GM21576 (cell line): Measurements from ENCODE around the gene TSPAN15.

Source experiments
- ATAC-seq: cut with Tn5 transposase; IDR thresholded peaks from one replicate; pipeline ENCODE4 v1.9.1; 2021; ENCODE audit warnings: mild to moderate bottlenecking, moderate library complexity; ENCODE audit not compliant: unreplicated experiment

The TSPAN15 gene

DNA sequence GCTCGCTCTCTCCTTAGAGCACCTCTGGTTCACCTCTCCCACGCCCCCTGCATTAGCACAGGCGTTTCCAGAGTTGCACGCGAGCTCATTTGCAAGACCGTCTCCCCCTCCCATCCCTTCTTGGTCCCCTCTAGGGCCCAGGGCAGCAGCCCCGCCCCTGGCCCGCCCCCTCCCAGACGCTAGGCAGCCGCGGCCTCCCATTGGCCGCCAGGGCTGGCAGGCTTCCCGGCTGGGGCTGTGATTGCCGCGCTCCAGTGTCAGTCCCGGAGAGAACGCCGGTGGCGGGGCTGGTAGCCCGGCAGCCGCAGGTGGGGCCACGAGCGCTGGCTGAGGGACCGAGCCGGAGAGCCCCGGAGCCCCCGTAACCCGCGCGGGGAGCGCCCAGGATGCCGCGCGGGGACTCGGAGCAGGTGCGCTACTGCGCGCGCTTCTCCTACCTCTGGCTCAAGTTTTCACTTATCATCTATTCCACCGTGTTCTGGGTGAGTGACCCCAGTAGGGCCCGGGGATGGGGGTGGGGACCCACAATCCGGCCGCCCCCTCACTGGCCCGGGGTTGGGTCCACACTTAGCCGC is at the start of gene TSPAN15:
Gene TSPAN15, plus strand, starts transcription at position 257 of the 575 bp plus-strand sequence. Its CDS starts 130 bp downstream, at position 387.
- peak; percentile 84 for ATAC-seq

DNA sequence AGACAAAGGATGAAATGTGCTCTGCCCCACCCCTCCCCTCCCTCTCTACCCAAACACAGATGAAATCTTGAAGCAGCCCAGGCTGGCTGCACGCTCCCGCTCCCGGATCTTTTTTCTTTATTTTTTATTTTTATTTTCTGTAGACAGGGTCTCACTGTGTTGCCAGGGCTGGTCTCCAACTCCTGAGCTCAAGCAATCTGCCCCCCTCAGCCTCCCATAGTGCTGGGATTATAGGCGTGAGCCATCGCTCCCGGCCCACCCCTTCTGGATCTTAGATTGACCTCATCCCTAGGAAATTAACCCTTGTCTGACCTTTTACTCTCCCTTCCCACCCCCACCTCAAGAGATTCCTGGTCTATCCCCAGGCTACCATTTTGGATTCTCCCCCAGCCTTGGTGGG is 48.9 kb upstream of the TSPAN15 start:
- no peak for ATAC-seq

DNA sequence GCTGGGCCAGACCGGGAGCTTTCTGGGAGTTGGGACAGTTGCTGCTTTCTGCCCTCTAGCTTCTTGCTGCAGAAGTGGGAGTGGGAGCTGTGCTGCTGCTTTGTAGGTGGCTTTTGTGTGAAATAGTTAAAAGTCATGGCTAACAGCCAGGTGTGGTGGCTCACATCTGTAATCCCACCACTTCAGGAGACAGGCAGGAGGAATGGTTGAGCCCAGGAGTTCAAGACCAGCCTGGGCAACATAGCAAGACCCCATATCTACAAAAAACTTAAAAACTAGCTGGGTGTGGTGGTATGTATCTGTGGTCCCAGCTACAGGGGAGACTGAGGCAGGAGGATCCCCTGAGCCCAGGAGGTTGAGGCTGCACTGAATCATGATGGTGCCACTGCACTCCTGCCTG is 48.2 kb upstream of the TSPAN15 start:
- no peak for ATAC-seq

DNA sequence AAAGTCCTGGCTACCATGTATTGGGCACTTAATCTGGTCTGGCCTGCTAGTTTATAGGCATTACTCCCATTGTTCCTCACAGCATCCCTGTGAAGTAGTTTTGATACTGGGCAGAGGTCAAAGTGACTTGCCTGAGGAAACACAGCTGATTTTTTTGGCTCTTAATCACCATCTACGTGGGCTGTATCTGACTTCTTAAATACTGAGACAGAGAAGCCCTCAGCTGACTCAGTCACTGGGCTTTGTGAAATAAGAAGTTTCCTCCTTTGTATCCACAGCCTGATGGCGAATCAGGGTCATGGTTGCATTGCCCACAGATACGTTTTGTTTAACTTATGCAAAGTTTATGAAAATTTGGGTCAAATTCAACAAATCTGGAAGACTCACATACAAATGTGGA is 47.7 kb upstream of the TSPAN15 start:
- ATAC-seq, result no peak

DNA sequence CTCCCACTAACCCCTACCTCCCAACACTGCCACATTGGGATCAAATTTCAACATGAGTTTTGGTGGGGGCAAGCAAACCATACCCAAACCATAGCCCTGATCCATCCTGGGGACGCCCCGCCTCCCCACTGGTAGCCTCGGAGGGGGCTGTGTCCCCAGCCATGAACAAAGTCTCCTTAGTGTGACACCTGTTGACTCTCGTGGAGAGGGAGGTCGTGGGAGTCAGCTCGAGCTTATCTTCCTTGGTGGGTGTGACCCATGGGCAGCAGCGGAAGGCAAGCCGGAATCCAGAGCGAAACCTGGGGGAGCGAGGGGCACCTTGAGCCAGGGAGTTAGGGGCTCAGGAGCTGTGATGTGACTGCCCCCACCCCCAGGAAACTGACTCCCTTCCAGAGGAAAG is 46.5 kb upstream of the TSPAN15 start:
- no peak for ATAC-seq

DNA sequence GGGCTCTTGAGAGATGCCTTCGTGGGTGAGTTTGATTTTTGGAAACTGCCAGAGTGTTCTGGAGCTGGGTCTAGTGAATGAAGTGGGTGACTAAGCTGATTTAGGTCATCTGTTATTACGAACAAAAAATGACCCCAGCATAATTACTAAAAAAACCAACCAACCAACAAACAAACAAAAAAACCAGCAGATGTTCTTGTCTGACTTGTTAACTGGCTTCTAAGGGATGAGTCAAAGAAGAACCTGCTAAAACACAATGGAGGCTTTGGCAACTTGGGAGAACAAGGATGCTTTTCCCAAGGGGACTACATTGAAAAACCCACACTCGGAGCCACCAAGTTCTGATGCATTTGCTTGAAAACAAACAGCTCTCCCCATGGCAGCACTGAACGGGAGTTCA is 46.0 kb upstream of the TSPAN15 start:
- ATAC-seq, result no peak

DNA sequence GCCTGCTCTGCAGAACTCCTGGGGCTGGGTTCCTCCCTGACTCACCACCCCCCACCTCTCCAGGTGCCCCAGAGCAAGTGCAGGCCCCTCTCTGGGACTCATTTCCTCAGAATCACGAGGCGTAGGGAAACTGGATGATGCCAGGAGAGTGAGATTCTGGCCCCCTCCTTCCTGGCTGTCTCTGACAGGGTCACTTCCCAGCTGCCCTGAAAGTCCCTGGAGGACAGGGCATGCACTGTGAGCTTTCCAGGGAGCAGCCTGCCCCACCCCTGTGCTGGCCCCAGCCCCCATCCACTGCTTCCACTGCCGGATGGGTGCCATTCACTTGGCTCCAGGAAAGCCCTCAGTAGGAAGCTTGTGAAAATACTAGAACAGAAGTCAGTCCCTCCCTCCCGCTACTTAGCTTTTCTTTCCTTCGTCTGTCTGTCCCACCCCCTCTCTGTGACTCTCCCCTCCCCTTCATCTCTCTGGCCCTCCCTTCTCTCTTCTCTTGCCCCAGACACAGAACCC is 44.9 kb upstream of the TSPAN15 start:
- no peak for ATAC-seq

DNA sequence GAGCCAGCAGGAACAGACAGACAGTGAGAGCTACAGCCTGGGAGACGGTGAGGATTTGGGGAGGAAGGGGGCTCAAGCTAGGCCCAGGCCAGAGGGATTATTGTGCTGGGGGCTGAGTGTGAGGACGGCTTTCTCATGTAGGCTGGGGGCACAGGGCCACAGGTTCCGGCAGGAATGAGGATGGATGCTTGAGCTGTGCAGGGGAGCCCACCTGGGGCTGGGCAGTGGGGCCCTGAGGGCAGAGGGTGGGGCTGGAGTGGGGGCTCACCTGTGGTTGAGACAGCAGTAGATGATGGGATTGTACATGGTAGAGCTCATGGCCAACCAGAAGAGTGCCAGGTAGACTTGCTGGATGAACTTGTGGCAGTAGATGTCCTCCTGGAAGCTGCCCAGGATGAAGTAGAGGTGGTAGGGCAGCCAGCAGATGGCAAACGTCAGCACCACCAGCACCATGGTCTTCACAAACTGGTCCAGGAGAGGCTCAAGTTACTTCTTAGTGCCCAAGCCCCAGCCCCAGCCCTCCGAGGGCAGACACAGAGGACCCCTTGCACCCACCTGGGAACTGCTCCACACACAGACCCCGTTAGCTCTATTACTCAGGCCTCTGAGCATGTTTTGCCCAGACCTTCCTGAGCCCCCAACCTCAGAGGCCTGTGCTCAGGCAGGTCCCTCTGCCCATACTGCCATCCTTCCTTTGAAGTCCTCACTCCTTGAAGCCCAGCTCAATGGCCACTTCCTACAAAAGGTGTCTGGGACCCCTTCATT is 44.3 kb upstream of the TSPAN15 start:
- ATAC-seq, result no peak

DNA sequence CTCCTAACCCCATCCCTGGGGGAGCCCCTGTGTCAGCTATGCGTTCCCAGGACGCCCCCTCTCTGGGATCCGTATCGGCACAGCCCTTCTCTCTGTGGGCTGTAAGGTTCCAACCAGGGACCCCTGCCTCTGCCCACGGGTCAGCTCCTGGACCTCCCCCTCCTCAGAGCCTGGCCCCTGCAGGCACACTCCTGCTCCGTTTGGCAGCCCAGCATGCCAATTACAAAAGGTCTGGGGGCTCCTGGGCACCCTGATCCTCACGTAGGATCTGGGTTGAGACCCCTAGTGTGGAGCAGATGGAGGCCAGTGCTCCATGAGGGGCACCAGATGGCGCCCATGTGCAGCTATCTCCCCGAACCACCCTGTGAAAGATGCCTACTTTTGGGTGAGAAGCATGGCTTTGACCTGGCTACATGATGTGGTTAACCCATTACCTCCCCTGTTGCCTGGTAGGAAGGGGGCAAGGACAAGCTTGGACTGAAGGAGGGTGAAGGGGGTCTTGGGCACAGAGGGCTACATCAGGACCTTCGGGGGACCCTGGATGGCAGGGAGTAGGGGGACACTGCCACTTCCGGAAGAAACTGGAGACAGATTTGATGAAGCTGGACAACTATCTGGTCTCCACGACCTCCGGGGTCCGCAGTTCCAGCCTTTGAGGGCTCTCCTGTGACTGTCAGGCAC is 43.5 kb upstream of the TSPAN15 start:
- ATAC-seq, result no peak

DNA sequence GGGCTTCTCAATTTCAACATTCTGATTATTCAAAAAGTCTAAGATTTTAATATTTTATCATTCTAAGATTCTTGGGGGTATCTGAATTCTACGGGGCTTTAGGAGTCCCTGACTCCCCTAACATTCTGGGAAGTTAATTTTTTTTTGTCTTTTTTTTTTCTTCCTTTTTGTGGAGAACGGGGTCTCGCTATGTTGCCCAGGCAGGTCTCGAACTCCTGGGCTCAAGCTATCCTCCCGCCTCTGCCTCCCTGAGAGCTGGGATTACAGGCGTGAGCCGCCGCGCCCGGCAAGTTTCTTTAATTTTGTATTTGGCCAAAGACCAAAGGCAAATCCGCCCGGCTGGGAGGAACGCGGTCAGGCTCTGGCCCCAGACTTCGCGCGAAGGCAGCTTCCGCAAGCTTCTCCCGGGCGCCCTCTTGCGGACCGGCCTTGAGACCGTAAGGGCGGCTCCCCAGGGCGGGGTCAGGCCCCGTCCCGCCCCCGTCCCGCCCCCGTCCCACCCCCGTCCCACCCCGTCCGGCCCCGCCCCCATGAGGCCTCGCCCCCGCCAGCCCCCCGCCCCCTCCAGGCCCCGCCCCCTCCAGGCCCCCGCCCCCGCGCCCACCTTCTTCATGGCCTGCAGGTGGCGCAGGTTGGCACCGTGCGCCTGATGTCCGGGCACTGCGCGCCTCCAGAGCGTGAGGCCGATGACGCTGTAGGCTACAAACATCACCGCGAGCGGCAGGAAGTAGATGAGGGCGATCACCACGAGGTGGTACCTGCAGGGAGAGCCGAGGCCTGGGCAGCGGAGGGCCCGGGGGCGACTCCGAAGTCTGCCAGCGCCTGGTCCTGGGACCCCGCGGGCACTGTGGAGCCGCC is 42.7 kb upstream of the TSPAN15 start:
- ATAC-seq, result peak; percentile 83

DNA sequence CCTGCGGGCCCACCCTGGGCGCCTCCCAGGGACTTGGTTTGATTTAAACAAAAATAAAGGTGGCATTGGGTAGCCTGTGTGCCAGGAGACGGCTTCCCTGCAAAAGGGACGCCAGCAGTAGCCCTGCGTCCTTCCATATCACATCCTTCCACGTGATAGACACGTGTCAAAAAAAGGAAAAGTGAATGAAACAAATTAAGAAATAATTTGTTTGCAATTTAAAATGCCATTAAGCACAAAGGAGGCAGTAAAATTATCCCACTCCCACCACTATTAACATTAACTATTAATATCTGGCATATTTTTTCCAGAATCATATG is 42.1 kb upstream of the TSPAN15 start:
- ATAC-seq, result no peak

DNA sequence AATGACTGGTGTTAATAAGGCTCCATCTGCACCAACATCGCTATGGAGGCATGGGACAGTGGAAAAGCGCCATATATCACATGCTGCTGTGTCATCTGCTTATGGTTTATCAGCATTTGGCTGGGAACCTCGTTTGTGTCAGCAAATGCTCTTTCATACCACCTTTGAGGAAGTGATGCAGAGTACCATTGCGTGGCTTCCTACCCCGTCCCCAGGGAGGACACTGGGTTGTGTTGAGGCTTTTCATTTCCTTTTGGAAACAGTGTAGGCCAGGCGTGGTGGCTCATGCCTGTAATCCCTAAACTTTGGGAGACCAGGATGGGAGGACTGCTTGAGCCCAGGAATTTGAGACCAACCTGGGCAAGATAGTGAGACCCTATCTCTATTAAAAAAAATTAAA is 41.3 kb upstream of the TSPAN15 start:
- ATAC-seq, result no peak

DNA sequence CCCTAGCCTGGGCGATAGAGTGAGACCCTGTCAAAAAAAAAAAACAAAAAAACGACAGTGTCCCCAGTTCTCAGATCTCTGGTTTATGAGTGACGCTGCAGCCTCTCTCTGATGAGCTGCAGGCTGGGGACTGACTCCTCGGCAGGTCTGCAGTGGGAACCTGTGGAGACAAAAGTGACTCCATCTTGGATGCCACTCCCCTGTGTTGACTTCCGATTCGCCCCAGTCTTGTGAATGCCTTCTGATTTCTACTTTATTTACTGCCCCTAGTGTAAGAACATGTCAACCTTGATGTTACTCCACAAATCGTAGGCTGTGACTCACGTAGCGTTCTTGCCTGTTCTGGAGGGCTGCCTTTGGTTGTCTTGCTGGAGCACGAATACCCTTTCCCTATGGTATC is 40.8 kb upstream of the TSPAN15 start:
- no peak for ATAC-seq

DNA sequence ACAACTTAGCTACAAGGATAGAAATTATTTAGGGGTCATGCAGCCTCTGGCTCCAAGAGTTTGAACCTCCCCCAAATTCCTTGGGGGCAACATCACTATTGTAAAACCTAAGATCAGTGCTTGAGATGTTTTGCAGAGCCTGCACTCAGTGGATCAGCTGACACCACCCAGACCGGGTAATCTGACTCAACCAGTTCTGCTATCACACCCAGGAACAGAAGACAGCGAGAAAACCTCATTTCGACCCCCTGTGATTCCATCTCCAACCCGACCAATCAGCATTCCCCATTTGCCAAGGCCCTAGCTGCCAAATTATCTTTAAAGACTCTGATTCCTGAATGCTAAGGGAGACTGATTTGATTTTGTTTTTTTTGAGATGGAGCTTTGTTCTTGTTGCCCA is 39.8 kb upstream of the TSPAN15 start:
- no peak for ATAC-seq

DNA sequence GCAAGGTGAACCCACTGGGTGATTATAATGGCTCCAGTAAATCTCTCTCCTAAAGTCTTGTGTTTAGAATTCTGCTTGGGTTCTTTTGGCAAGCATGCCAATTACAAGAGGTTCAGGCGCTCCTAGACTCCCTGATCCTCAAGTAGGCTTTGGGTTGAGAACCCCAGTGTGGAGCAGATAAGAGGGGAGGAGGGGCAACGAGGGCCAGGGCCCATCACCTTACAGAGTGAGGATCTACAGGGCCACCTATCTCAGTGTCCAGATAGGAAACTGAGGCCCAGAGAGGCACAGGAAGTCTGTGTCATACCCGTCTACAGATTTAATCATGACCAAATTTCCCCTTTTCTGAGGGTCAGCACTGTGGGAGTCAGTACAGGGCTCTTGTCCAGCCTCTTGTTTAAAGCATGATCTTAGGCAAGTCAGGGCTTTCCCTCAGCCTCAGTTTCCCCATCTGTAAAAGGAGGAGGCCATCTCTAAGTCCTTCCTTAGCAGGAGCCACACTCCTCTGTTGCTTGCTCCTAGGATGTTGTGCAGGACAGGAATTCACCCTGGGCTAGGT is 39.0 kb upstream of the TSPAN15 start:
- ATAC-seq, result no peak

DNA sequence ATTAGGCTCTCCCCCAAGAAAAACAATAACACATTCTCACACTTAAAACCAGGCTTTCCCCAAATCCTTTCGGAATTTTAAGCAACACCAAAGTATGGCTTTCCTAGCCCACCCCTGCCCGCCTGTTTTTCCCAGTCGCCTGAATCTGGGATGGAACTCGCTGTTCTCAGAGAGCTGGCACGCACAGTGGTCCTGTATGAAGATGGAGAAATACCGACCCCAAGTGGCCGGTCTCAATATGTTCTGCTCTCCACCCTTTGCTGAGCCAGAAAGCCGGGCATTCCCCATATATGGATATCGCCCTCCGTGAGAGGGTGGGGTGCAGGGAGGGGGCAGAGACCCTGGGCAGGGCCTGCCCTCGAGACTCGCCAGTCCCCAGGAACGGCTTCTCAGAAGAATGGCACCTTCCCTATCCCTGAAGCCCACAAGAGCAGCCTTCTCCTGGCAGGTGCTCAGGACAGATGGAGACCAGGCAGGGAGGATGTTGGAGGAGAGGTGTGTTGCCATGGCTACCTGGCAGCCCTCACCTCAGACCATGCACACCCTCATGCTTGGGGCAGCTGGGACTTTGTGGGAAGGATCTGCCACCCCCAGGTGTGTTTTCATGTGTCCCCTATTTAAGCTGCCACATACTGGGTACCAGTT is 37.9 kb upstream of the TSPAN15 start:
- no peak for ATAC-seq

DNA sequence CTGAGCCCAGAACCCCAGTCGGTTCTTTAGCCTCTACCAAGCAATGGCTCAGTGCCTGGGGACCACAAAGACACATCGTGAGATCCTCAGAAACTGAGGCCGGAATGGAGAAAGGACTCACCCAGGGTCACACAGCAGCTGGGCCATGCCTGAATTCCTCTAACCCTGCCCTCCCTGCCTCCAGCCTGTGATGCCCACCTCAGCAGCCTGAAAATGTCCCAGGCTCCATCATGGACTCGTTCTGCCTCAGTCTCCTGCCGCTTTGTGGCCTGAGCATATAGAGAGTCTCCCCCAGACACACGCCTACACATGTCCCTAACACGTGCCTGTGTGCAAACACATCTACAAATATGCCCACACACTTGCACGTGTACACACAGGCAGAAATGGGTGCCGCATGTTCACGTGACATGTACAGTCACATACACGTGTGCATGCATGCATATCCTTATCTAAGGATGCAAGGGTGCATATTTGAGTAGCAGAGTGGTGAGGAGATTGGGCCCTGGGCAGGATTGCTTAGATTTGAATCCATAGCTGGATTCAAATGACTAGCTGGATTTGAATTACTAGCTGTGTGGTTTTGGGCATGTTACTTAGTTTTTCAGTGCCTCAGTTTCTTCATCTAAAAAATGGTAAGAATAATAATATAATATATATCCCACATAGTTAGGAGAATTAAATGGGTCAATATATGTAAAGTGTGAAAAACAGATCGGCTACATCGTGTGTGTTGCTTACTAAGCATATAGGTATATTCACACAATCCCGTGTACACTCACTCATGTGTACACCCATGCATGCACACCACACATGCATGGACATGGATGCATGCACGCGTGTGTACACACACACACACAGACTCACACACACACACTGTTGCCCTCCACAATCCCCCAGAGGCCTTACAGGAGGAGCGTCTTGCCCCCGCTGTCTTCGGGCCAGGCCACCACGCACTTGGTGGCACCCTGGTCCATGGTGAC is 36.9 kb upstream of the TSPAN15 start:
- no peak for ATAC-seq

DNA sequence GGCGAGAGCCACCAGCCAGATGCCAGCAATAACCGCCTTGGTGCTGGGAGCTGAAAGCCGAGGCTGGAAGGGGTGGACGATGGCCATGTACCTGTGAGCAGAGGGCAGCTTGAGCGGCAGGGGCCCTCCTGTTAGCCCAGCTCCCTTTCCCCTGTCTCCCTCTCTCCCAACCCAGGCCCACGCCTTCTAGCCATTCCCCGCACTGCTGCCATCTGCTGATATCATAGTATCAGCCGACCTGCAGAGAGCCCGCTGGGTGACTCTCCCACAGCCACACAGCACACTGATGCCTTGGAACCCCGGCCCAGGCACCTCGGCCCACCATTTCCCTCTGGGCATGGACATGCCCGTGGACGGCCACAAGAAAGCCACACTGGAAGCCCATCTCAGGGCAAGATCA is 36.2 kb upstream of the TSPAN15 start:
- ATAC-seq, result no peak

DNA sequence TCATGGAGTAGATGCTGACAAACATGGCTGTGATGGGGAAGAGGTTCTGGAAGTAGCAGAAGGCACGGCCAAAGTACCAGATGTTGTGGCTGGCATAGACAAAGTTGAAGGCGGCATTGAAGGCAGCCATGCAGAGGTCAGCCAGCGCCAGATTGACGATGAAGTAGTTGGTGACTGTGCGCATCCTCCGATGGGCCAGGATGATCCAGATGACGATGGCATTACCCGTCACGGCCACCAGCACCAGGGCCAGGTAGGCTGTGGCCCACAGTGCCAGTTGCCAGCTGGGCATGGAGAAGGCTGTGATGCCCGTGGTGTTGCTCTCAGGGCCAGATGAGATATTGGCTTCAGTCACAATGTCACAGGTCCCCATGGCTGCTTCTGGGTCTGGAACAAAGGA is 35.3 kb upstream of the TSPAN15 start:
- no peak for ATAC-seq
